CD4-positive, CD25-positive, alpha-beta regulatory T cell (primary cell): ENCODE results near the gene UQCRH. TPM values are rescaled to one million over a fixed set of nuclear protein-coding genes. Genes with fewer than 3 reads are reported as not detected.

Source experiments
- ATAC-seq, 2 donors: fragments of 150-1000 bp; cut with Tn5 transposase; one replicate each; pipeline ENCODE4 v1.10.0; 2021; ENCODE audit warnings: low read depth in 2 of 2, moderate number of reproducible peaks in 2 of 2, moderate library complexity in 1 of 2
- DNase-seq, 3 donors: peaks; one replicate each; pipeline versions ENCODE4 v3.0.0 to v3.0.0-alpha.2; 2012 to 2022; ENCODE audit warnings: mixed read lengths in 1 of 3
- H3K27ac ChIP-seq: one replicate; pipeline ENCODE4 v1.7.0; 2013; ENCODE audit warnings: mild to moderate bottlenecking, low read length; ENCODE audit not compliant: insufficient read depth, poor library complexity, severe bottlenecking
- H3K27me3 ChIP-seq: one replicate; pipeline ENCODE4 v1.7.0; 2013; ENCODE audit warnings: low read length; ENCODE audit not compliant: control insufficient read depth, insufficient read depth
- H3K36me3 ChIP-seq: one replicate; pipeline ENCODE4 v1.7.0; 2013; ENCODE audit warnings: mild to moderate bottlenecking, low read length, moderate library complexity; ENCODE audit not compliant: control insufficient read depth, insufficient read depth
- H3K4me1 ChIP-seq: 2 replicates; pipeline ENCODE4 v1.7.0; 2013; ENCODE audit warnings: mild to moderate bottlenecking, low read length; ENCODE audit not compliant: insufficient read depth, control insufficient read depth, poor library complexity, severe bottlenecking
- H3K4me3 ChIP-seq: one replicate; pipeline ENCODE4 v1.7.0; 2013; ENCODE audit warnings: low read depth, mild to moderate bottlenecking, low read length, moderate library complexity
- H3K9me3 ChIP-seq, 2 experiments: 1 replicate in 1 of 2; 2 replicates in 1 of 2; pipeline ENCODE4 v1.7.0; 2013; ENCODE audit warnings: low read length in 2 of 2, mild to moderate bottlenecking in 1 of 2, moderate library complexity in 1 of 2; ENCODE audit not compliant: control insufficient read depth in 2 of 2
- H3K27ac Mint-ChIP-seq, 3 donors: one replicate each; pipeline ENCODE4 v1.8.0; 2020 to 2022; ENCODE audit warnings: mild to moderate bottlenecking in 3 of 3, mixed read lengths in 3 of 3, moderate library complexity in 2 of 3
- H3K27me3 Mint-ChIP-seq: one replicate; pipeline ENCODE4 v1.8.0; 2022; ENCODE audit warnings: mild to moderate bottlenecking, mixed read lengths
- H3K36me3 Mint-ChIP-seq: one replicate; pipeline ENCODE4 v1.8.0; 2020; ENCODE audit warnings: mixed read lengths
- H3K4me1 Mint-ChIP-seq, 4 donors: one replicate each; pipeline ENCODE4 v1.8.0; 2020 to 2022; ENCODE audit warnings: mixed read lengths in 4 of 4, mild to moderate bottlenecking in 1 of 4
- H3K4me3 Mint-ChIP-seq, 4 donors: one replicate each; pipeline ENCODE4 v1.8.0; 2020 to 2022; ENCODE audit warnings: mild to moderate bottlenecking in 4 of 4, mixed read lengths in 4 of 4, moderate library complexity in 3 of 4
- H3K9me3 Mint-ChIP-seq, 7 donors: one replicate each; pipeline ENCODE4 v1.8.0; 2020 to 2022; ENCODE audit warnings: mixed read lengths in 7 of 7, mild to moderate bottlenecking in 3 of 7, moderate library complexity in 2 of 7
- polyA plus RNA-seq, 4 donors: library from polyadenylated mRNA; unstranded; fragments of 300-500 nt; fragmentation: Illumina TruSeq; gene quantifications; one replicate each; pipeline ENCODE4 v1.2.3, GENCODE V29; 2021
- total RNA-seq: library from RNA; stranded (reverse); gene quantifications from one replicate; pipeline ENCODE4 v1.2.3, GENCODE V29; 2022

UQCRH gene
- total and polyA plus RNA-seq, 5 donors from 2014 or later: 120 to 357 (median 333) TPM

DNA sequence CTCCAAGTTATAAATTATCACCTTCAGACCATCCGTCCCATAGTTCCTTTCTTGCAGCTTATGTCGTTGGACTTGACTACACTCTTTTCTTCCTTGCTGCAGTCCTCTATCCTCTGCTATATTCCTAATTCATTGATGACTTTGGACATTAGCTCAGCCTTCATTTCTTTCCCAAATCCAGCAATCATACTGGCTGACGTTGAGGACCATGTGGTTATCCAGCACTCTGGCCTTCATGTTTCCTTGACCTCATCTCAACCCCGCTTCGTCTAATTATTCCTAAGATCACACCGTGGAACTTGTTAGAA is 28.5 kb upstream of the UQCRH start:
- Histone ChIP-seq H3K4me3 (no peak overlapping the region), H3K27ac (no peak overlapping the region), H3K36me3 (peaks cover 10% of the 10 kb centered on the region), H3K4me1 (no peaks in the 10 kb centered on the region), H3K27me3 (no peaks in the 10 kb centered on the region), H3K9me3 (no peaks in the 10 kb centered on the region)
- peaks cover 0 to 2% (median 0%) of the 10 kb centered on the region in 7 donors for H3K9me3 Mint-ChIP-seq
- H3K36me3 Mint-ChIP-seq: peaks cover 5% of the 10 kb centered on the region
- no peak overlapping the region for H3K4me3 Mint-ChIP-seq
- peak overlapping the region in 1 of 3 donors; percentile 79 for H3K27ac Mint-ChIP-seq
- H3K27me3 Mint-ChIP-seq: no peaks in the 10 kb centered on the region
- H3K4me1 Mint-ChIP-seq: peaks cover 0 to 5% (median 0%) of the 10 kb centered on the region in 4 donors
- ATAC-seq (no peak), DNase-seq (no peak)

DNA sequence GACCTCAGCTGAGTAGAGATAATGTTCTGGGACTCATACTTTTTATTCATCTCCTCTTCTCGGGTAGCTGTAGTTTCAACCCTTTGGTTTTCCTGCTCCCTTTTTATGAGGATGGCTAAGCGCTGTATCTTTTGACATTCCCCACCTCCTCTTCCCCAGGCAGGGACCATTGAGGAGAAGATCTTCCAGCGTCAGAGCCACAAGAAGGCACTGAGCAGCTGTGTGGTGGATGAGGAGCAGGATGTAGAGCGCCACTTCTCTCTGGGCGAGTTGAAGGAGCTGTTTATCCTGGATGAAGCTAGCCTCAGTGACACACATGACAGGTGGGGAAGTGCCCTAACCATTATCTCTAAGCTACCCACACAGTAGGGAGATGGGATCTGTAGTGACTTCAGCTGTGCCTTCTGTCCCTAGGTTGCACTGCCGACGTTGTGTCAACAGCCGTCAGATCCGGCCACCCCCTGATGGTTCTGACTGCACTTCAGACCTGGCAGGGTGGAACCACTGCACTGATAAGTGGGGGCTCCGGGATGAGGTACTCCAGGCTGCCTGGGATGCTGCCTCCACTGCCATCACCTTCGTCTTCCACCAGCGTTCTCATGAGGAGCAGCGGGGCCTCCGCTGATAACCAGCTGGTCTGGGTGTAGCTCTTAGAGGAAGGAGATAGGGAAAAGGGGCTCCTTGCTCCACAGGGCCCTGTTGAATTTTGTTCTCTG is 25.7 kb upstream of the UQCRH start:
- Mint-ChIP-seq H3K4me1 (peaks cover 0 to 5% (median 0%) of the 10 kb centered on the region in 4 donors), H3K27me3 (no peaks in the 10 kb centered on the region), H3K9me3 (peaks cover 0 to 2% (median 0%) of the 10 kb centered on the region in 7 donors), H3K27ac (no peak overlapping the region), H3K4me3 (no peak overlapping the region), H3K36me3 (peaks cover 19% of the 10 kb centered on the region)
- Histone ChIP-seq H3K4me3 (no peak overlapping the region), H3K36me3 (peaks cover 18% of the 10 kb centered on the region), H3K4me1 (no peaks in the 10 kb centered on the region), H3K9me3 (no peaks in the 10 kb centered on the region), H3K27me3 (no peaks in the 10 kb centered on the region), H3K27ac (no peak overlapping the region)
- DNase-seq (no peak), ATAC-seq (no peak)

DNA sequence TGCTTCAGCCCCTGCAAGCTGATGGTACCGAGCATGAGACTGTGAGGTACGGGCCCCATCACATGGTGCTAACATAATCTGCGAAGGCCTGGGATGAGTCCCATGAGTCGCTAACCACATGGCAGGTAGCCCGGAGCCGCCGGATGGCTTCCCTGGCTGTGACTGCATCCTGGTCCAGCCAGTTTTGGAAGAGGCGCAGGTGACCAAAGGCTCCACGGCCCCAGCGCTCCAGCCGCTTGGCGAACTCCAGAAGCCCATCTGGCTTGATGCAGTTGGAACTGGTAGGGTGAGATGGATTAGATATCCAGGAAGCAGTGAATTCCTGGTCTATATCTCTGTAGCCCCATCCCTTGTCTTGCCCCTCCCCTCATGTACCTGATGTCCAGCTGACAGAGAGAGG is 24.7 kb upstream of the UQCRH start:
- H3K36me3 Mint-ChIP-seq: peaks cover 19% of the 10 kb centered on the region

DNA sequence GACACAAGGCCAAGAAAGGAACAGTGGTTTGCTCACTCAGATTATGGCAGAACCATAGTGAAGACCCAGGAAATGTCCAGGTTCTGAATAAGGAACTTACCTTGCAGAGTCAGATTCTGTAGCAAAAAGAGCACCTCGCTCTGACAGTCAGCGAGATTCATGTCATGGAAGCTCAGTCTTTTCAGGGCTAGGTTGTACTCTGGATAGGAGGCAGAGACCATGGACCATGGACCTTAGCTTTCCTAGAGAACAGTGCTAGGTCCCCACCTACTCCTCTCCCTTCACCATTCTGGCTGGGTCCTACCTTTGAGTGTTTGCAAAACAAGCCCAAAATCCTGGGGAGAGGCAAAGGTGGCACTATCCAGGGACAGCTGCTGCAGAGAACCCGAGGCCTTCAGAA is 23.4 kb upstream of the UQCRH start:
- Mint-ChIP-seq H3K27me3 (no peaks in the 10 kb centered on the region), H3K4me1 (peaks cover 0 to 5% (median under 1%) of the 10 kb centered on the region in 4 donors), H3K4me3 (no peak overlapping the region), H3K36me3 (peaks cover 24% of the 10 kb centered on the region), H3K9me3 (peaks cover 0 to 2% (median 0%) of the 10 kb centered on the region in 7 donors), H3K27ac (peak overlapping the region in 1 of 3 donors; percentile 27)
- no peak overlapping the region for H3K4me3 ChIP-seq
- no peak for ATAC-seq
- no peaks in the 10 kb centered on the region for H3K9me3 ChIP-seq
- H3K27ac ChIP-seq: no peak overlapping the region
- H3K4me1 ChIP-seq: no peaks in the 10 kb centered on the region
- DNase-seq: no peak
- peaks cover 23% of the 10 kb centered on the region for H3K36me3 ChIP-seq
- no peaks in the 10 kb centered on the region for H3K27me3 ChIP-seq

More for the DNA sequence above, 24.7 kb upstream of the UQCRH start:
- Mint-ChIP-seq H3K9me3 (peaks cover 0 to 2% (median 0%) of the 10 kb centered on the region in 7 donors), H3K4me3 (no peak overlapping the region), H3K27ac (peak overlapping the region in 1 of 3 donors; percentile 29), H3K4me1 (peaks cover 0 to 5% (median 0%) of the 10 kb centered on the region in 4 donors), H3K27me3 (no peaks in the 10 kb centered on the region)
- Histone ChIP-seq H3K4me1 (no peaks in the 10 kb centered on the region), H3K9me3 (no peaks in the 10 kb centered on the region), H3K4me3 (no peak overlapping the region), H3K27ac (no peak overlapping the region), H3K36me3 (peaks cover 18% of the 10 kb centered on the region), H3K27me3 (no peaks in the 10 kb centered on the region)
- ATAC-seq (no peak), DNase-seq (no peak)

- DNase-seq (no peak), ATAC-seq (no peak)
- Histone ChIP-seq H3K9me3 (no peaks in the 10 kb centered on the region), H3K4me3 (no peak overlapping the region), H3K27ac (no peak overlapping the region), H3K4me1 (no peaks in the 10 kb centered on the region), H3K27me3 (no peaks in the 10 kb centered on the region), H3K36me3 (peaks cover 32% of the 10 kb centered on the region)
- no peaks in the 10 kb centered on the region for H3K27me3 Mint-ChIP-seq
- no peak overlapping the region for H3K27ac Mint-ChIP-seq
- H3K4me3 Mint-ChIP-seq: no peak overlapping the region
- no peaks in the 10 kb centered on the region for H3K9me3 Mint-ChIP-seq
- H3K4me1 Mint-ChIP-seq: peaks cover 0 to 2% (median under 1%) of the 10 kb centered on the region in 4 donors
- peaks cover 24% of the 10 kb centered on the region for H3K36me3 Mint-ChIP-seq
Measured at GRCh38 chr1:46281021-46281420, 22.5 kb upstream of the UQCRH start.

DNA sequence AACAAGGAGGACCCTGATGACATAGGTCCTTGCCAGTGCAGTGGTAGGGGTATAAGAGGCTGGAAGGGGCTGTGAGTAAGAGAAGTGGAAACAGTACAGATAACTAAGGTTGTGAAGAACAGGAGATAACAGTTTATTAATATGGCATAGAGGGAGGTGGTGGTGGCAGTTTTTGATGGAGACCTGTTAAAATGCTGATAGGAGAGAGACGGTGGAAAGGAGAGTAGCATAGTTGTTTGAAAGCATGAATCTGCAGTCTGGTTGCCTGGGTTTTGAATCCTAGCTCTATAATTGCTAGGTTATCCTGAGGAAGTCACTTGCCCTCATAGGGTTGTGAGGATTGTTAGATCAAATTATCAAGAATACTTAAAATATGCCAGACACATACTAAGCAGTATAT is 19.4 kb upstream of the UQCRH start:
- H3K36me3 Mint-ChIP-seq: peaks cover 24% of the 10 kb centered on the region
- peaks cover 0 to 6% (median 1%) of the 10 kb centered on the region in 4 donors for H3K4me1 Mint-ChIP-seq
- peak overlapping the region in 1 of 3 donors; percentile 47 for H3K27ac Mint-ChIP-seq
- Histone ChIP-seq H3K27me3 (no peaks in the 10 kb centered on the region), H3K9me3 (no peaks in the 10 kb centered on the region), H3K36me3 (peaks cover 27% of the 10 kb centered on the region), H3K4me3 (no peak overlapping the region), H3K4me1 (no peaks in the 10 kb centered on the region), H3K27ac (no peak overlapping the region)
- no peaks in the 10 kb centered on the region for H3K27me3 Mint-ChIP-seq
- ATAC-seq (no peak), DNase-seq (no peak)
- no peaks in the 10 kb centered on the region for H3K9me3 Mint-ChIP-seq
- H3K4me3 Mint-ChIP-seq: no peak overlapping the region

GRCh38 chr1:46284597-46285564 is 18.6 kb upstream of the UQCRH start:
- H3K4me1 ChIP-seq: no peaks in the 10 kb centered on the region
- Mint-ChIP-seq H3K27ac (no peak overlapping the region), H3K9me3 (peaks cover 0 to 2% (median 0%) of the 10 kb centered on the region in 7 donors), H3K4me3 (no peak overlapping the region), H3K36me3 (peaks cover 22% of the 10 kb centered on the region), H3K4me1 (peaks cover 0 to 8% (median 2%) of the 10 kb centered on the region in 4 donors), H3K27me3 (no peaks in the 10 kb centered on the region)
- H3K36me3 ChIP-seq: peaks cover 27% of the 10 kb centered on the region
- no peaks in the 10 kb centered on the region for H3K27me3 ChIP-seq
- H3K9me3 ChIP-seq: no peaks in the 10 kb centered on the region
- H3K4me3 ChIP-seq: no peak overlapping the region
- DNase-seq (no peak), ATAC-seq (no peak)
- H3K27ac ChIP-seq: no peak overlapping the region
